OCI-LY7 (cell line): ENCODE data around the gene TIMM22. TPM values are rescaled to one million over a fixed set of nuclear protein-coding genes. Genes with fewer than 3 reads are reported as not detected.

ENCODE experiments used
- BruUV-seq: library from RNA; stranded (reverse); fragments of 400-500 nt; replicated peaks from 2 replicates; lab custom pipeline; 2021; lab: Mats Ljungman, UMichigan
- CTCF ChIA-PET: fragments of 300-600 bp; sonication (Branson Sonifier 250); formaldehyde crosslinking; loops from one replicate; lab custom pipeline; 2022; ENCODE audit warnings: antibody characterized with exemption; ENCODE audit not compliant: unreplicated experiment; lab: Charles Lee
- POLR2A ChIA-PET: fragments of 300-600 bp; sonication (Branson Sonifier 250); formaldehyde crosslinking; loops from one replicate; lab custom pipeline; 2022; ENCODE audit warnings: antibody characterized with exemption; lab: Charles Lee
- DNase-seq: peaks from one replicate; pipeline ENCODE4 v3.0.0-alpha.2; 2015; ENCODE audit warnings: low spot score
- H2AFZ ChIP-seq: fragments of 200-600 bp; sonication (generic), shearing (Covaris generic); 2 replicates; pipeline ENCODE4 v1.6.1; 2014; ENCODE audit warnings: mild to moderate bottlenecking, antibody characterized with exemption, low read length, moderate library complexity
- H3K27ac ChIP-seq: fragments of 200-600 bp; sonication (generic); 2 replicates; pipeline ENCODE4 v1.5.1; 2014; ENCODE audit warnings: mixed run types, low read depth, mild to moderate bottlenecking, moderate library complexity, low read length, inconsistent platforms; ENCODE audit not compliant: poor library complexity, severe bottlenecking
- H3K36me3 ChIP-seq: fragments of 200-600 bp; sonication (generic); 2 replicates; pipeline ENCODE4 v1.6.1; 2014; ENCODE audit warnings: mild to moderate bottlenecking, antibody characterized with exemption, low read length, moderate library complexity, mixed read lengths; ENCODE audit not compliant: insufficient read depth
- H3K4me1 ChIP-seq: fragments of 200-600 bp; sonication (generic); 2 replicates; pipeline ENCODE4 v1.5.1; 2014; ENCODE audit warnings: mild to moderate bottlenecking, low read length; ENCODE audit not compliant: insufficient read depth, poor library complexity, severe bottlenecking
- H3K4me2 ChIP-seq: fragments of 200-600 bp; sonication (generic); 2 replicates; pipeline ENCODE4 v1.6.1; 2014; ENCODE audit warnings: mild to moderate bottlenecking, low read length
- H3K4me3 ChIP-seq: fragments of 200-600 bp; sonication (generic); 2 replicates; pipeline ENCODE4 v1.5.1; 2014; ENCODE audit warnings: mild to moderate bottlenecking, low read depth, low read length; ENCODE audit not compliant: poor library complexity, severe bottlenecking
- H3K79me2 ChIP-seq: fragments of 200-600 bp; sonication (generic); 2 replicates; pipeline ENCODE4 v1.6.1; 2016; ENCODE audit warnings: low read depth, mild to moderate bottlenecking, low read length, moderate library complexity, mixed read lengths; ENCODE audit not compliant: insufficient read depth
- H3K9me2 ChIP-seq: fragments of 200-600 bp; sonication (generic); 2 replicates; pipeline ENCODE4 v1.6.1; 2016; ENCODE audit warnings: mild to moderate bottlenecking, low read length, mixed read lengths; ENCODE audit not compliant: insufficient read depth
- H3K9me3 ChIP-seq: fragments of 200-600 bp; sonication (generic); 2 replicates; pipeline ENCODE4 v1.6.1; 2014; ENCODE audit warnings: mild to moderate bottlenecking, mixed run types, low read length, mixed read lengths
- H4K20me1 ChIP-seq: fragments of 200-600 bp; sonication (generic); 2 replicates; pipeline ENCODE4 v1.6.1; 2014; ENCODE audit warnings: mild to moderate bottlenecking, antibody characterized with exemption, low read length, moderate library complexity, mixed read lengths; ENCODE audit not compliant: insufficient read depth
- CTCF ChIP-seq: fragments of 200-600 bp; sonication (generic); conservative IDR thresholded peaks from 2 replicates; pipeline ENCODE4 v1.5.1; 2014; ENCODE audit warnings: mild to moderate bottlenecking, antibody characterized with exemption, low read length, moderate library complexity, mixed read lengths
- EZH2phosphoT487 ChIP-seq: fragments of 200-600 bp; sonication (generic); IDR thresholded peaks from 2 replicates; pipeline ENCODE4 v1.6.1; 2018; ENCODE audit warnings: low read depth, borderline replicate concordance, mild to moderate bottlenecking, mixed run types, antibody characterized with exemption, low read length, moderate library complexity, mixed read lengths
- intact Hi-C: fragments of 100-400 bp; cut with micrococcal nuclease; formaldehyde crosslinking; loops from one replicate; pipeline ENCODE4 v1.10.0; 2022; ENCODE audit not compliant: unreplicated experiment
- total RNA-seq, 2 experiments: library from RNA; depleted of rRNA in 1 of 2; stranded (reverse); fragments of >200 nt in 1 of 2; shearing (Covaris generic) in 1 of 2; gene quantifications; 2 replicates each; pipeline ENCODE4 v1.2.3, GENCODE V29; 2014 to 2022

The TIMM22 gene
- total RNA-seq, 2 experiments from 2014 or later = 13.8 to 15.7 TPM

GRCh38 chr17:1003972-1004768, 7.2 kb downstream of the TIMM22 start:
- Histone ChIP-seq H2AFZ (no peak overlapping the region), H3K79me2 (no peaks in the 10 kb centered on the region), H3K9me3 (no peaks in the 10 kb centered on the region), H3K27ac (no peak overlapping the region), H3K4me3 (no peak overlapping the region), H3K36me3 (peaks cover 90% of the 10 kb centered on the region), H3K4me1 (no peaks in the 10 kb centered on the region), H4K20me1 (no peaks in the 10 kb centered on the region), H3K9me2 (no peaks in the 10 kb centered on the region), H3K4me2 (no peak overlapping the region)
- DNase-seq = no peak
- intact Hi-C loops = no loop called here
- BruUV-seq = no TSS peak
- ChIA-PET POLR2A (no interaction called here), CTCF (no interaction called here)
- TF ChIP-seq EZH2phosphoT487 (no peak), CTCF (no peak)

GRCh38 chr17:1004769-1005295, 7.9 kb downstream of the TIMM22 start:
- Histone ChIP-seq H2AFZ (no peak overlapping the region), H3K9me2 (no peaks in the 10 kb centered on the region), H3K9me3 (no peaks in the 10 kb centered on the region), H3K36me3 (peaks cover 90% of the 10 kb centered on the region), H3K4me1 (no peaks in the 10 kb centered on the region), H3K27ac (no peak overlapping the region), H3K4me3 (no peak overlapping the region), H3K4me2 (no peak overlapping the region), H3K79me2 (no peaks in the 10 kb centered on the region), H4K20me1 (no peaks in the 10 kb centered on the region)
- no peak for DNase-seq
- CTCF ChIA-PET = no interaction called here
- POLR2A ChIA-PET = no interaction called here
- intact Hi-C loops = no loop called here
- TF ChIP-seq CTCF (no peak), EZH2phosphoT487 (no peak)
- BruUV-seq = no TSS peak

- Histone ChIP-seq H3K36me3 (peaks cover 89% of the 10 kb centered on the region), H3K4me2 (no peak overlapping the region)
Observed at GRCh38 chr17:1005361-1005946, 8.5 kb downstream of the TIMM22 start.

More at GRCh38 chr17:1005361-1005946, 8.5 kb downstream of the TIMM22 start:
- intact Hi-C loops = no loop called here
- no peaks in the 10 kb centered on the region for H4K20me1 ChIP-seq
- no TSS peak for BruUV-seq
- TF ChIP-seq CTCF (no peak), EZH2phosphoT487 (no peak)
- H3K79me2 ChIP-seq = no peaks in the 10 kb centered on the region
- ChIA-PET POLR2A (no interaction called here), CTCF (no interaction called here)
- H3K27ac ChIP-seq = no peak overlapping the region
- no peak overlapping the region for H2AFZ ChIP-seq
- no peaks in the 10 kb centered on the region for H3K9me3 ChIP-seq
- no peak for DNase-seq
- H3K4me3 ChIP-seq = no peak overlapping the region
- H3K9me2 ChIP-seq = no peaks in the 10 kb centered on the region
- no peaks in the 10 kb centered on the region for H3K4me1 ChIP-seq
